DND-41 (cell line): Measurements from ENCODE around the gene NAP1L4.

Experiments used
- CTCF ChIP-seq: IDR thresholded peaks from 2 replicates; pipeline ENCODE4 v1.5.1; 2012; ENCODE audit warnings: borderline replicate concordance, low read length, moderate library complexity, mild to moderate bottlenecking; ENCODE audit not compliant: poor library complexity, severe bottlenecking; ENCODE audit errors: extremely low read depth
- EZH2 ChIP-seq: IDR thresholded peaks from 3 replicates; pipeline ENCODE4 v1.6.1; 2012; ENCODE audit warnings: borderline replicate concordance, low read depth, mild to moderate bottlenecking, moderate library complexity, low read length, inconsistent platforms; ENCODE audit not compliant: severe bottlenecking

- TF ChIP-seq CTCF, result no peak
- TF ChIP-seq EZH2, result no peak
These were observed 15.0 kb downstream of the NAP1L4 start for GRCh38 chr11:2977113-2977512.
